Activated CD4-positive, alpha-beta T cell treated with anti-CD3 and anti-CD28 coated beads, Interleukin-2, amount 50 U/mL, for 16 hours (primary cell): Measurements from ENCODE around the gene ZNF391.
"Not testable (repeated sequence)": the region's sequence is repeated elsewhere in the genome, so short reads cannot be mapped to it uniquely, and the experiment has no call there.

Experiments used
- DNase-seq: peaks from one replicate; pipeline ENCODE4 v3.0.0-alpha.2; 2020

ZNF391 gene

DNA sequence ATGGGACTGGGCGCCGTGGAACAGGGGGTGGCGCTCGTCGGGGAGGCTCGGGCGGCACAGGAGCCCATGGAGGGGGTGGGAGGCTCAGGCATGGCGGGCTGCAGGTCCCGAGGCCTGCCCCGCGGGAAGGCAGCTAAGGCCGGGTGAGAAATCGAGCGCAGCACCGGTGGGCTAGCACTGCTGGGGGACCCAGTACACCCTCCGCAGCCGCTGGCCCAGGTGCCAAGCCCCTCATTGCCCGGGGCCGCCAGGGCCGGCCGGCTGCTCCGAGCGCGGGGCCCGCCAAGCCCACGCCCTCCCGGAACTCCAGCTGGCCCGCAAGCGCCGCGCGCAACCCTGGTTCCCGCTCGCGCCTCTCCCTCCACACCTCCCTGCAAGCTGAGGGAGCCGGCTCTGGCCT is 36.3 kb downstream of the ZNF391 start:
- not testable (repeated sequence) for DNase-seq

DNA sequence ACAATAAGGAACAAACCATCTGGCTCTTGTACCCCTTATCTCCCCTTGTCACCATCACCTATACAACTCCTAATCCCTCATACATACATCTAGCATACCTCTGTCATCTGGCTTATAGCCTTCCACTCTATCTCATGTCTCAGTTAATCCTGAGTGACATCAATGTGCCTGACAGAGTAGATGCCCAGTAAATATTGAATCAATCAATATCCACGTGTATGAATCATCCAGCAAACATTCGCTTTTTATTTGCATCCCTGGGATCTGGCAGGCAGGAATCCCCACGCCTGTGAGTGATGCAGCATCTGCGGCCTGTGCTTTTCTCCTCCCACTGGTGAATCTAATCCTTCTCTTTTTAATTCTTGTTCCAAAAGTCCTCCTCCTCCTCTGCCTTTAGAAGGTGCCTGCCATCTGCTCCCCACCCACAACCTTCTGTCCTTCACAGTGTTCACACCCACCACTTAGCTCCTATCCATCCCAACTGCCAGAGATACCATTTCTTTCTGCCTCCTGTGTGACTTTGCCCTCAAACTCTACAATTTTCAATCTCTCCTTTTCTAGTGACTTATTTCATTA is 37.6 kb downstream of the ZNF391 start:
- no peak for DNase-seq

DNA sequence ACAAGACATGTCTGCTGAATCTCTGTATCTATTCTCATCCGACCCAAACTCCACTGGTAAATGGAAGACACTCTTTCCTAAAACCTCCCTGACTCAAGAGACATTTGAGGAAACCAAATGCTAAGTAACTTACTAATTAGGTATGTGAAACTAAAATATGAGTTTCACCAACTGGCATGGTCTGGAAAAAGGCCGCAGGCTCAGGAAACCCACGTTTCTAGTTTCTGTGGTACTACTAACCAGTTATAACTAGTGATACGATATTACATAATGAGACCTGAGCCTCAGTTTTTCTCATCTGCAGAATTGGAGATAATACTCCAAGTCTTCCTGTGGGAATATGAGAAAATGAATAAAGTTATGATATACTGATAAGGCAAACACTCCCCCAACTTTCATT is 39.9 kb downstream of the ZNF391 start:
- DNase-seq = no peak

DNA sequence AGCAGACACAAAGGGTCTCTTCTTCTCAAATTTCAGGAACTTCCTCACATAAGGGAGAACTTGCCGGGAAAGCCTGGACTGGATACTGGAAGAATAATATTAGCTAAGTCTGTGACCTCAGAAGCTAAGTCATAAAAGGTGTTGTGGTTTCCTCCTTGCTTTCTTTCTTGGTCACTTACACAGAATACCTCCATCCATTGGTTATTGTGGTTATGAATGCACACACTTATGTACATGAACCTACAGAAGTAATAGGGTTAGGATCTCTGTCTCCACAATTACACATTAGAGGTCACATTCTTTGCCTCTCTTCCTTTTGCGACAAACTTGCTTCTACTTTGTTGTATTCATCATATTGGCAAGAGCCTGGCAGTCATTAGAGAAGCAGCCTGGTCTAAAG is 40.4 kb downstream of the ZNF391 start:
- no peak for DNase-seq

DNA sequence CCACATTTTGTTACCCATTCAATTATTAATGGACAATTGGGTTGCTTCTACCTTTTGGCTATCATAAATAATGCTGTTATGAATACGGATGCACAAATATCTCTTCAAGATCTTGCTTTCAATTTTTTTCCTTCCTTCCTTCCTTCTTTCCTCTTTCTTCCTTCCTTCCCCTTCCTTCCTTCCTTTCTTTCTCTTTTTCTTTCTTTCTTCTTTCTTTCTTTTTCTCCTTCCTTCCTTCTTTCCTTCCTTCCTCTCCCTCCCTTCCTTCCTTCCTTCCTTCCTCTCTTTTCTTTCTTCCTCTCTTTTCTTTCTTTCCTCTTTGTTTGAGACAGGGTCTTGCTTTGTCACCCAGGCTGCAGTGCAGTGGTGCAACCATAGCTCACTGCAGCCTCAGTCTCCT is 45.2 kb downstream of the ZNF391 start:
- no peak for DNase-seq

DNA sequence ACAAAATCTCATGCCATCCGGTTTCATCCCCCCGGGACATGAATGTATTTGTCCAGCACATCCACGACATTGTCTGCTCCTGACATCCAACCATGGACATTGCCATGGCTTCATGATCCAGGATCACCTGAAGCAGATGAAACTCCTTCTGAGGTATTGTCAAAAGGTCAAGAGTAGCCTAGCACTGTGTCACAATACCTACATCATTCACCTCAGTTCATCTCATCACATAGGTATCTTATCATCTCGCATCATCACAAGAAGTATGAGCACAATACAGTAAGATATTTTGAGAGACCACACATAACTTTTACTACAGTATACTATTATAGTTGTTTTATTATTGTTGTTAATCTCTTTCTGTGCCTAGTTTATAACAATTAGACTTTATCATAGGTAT is 50.8 kb downstream of the ZNF391 start:
- DNase-seq = no peak

DNA sequence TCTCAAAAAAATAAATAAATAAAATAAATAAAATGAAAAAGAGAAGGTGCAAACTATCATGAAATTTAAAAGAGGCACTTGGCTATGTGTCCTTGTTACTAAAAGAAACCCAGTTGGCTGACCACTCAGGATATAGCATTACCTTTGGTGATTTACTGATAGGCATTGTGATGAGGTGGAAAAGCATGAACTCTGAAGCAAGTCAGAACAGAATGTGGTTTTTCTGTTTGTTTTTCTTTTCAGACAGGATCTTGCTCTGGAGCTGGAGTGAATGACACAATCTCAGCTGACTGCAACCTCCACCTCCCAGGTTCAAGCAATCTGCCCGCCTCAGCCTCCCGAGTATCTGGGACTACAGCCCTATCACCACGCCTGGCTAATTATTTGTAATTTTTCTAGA is 52.4 kb downstream of the ZNF391 start:
- no peak for DNase-seq

DNA sequence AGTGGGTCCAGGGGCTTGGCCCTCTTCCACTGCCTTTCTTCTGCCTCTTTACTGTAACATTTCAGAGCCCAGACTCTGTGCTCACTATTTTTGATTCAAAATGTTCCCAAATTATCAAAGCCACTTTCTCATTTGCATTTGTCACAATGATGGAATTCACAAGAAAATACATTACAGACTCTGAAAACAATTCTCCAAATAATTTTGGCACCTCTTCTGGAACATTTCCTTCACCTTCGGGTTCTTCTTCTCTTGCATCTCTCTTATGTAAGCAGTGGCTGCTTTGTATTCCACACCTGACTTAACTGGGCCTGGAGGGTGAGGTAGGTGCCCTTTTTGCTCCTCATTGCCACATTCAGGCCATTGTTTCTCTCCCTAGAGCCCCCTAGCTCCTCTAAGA is 54.4 kb downstream of the ZNF391 start:
- no peak for DNase-seq

DNA sequence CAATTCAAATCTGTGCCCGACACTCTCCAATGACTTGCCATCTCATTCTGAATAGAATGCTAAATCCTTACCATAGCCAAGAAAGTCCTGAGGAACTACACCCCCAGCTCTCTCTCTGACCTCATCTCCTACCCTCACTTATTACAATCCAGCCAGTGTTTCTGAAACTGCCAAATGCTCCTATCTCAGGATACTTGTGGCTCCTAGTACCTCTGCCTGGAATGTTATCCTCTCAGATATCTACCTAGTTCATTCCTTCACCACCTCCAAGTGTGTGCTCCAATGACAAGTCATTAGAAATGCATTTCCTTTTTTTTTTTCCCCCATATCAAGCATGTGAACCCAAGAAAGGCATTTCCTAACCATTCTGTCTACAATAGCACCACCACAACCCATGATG is 59.9 kb downstream of the ZNF391 start:
- DNase-seq = no peak

DNA sequence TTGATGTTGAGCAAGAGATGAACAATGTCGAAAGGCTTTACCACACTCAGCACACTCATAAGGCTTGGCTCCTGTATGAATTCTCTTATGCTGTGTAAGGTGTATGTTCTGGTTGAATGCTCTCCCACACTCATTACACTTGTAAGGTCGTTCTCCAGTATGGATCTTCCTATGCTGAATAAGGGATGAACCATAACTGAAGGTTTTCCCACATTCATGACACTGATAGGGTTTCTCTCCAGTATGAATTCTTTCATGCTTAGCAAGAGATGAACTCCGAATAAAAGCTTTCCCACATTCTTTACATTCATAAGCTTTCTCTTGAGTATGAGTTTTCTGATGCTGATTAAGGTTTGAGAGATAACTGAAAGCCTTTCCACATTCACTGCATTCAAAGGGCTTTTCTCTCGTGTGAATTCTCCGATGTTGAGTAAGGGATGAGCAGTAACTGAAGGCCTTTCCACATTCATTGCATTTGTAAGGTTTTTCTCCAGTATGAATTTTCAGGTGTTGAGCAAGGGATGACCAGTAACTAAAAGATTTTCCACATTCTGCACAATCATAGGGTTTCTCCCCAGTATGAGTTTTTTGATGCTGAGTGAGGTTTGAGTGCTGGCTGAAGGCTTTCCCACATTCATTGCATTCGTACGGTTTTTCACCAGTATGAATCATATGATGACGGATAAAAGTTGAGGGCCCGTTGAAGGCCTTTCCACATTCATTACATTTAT is 63.3 kb downstream of the ZNF391 start:
- no peak for DNase-seq

DNA sequence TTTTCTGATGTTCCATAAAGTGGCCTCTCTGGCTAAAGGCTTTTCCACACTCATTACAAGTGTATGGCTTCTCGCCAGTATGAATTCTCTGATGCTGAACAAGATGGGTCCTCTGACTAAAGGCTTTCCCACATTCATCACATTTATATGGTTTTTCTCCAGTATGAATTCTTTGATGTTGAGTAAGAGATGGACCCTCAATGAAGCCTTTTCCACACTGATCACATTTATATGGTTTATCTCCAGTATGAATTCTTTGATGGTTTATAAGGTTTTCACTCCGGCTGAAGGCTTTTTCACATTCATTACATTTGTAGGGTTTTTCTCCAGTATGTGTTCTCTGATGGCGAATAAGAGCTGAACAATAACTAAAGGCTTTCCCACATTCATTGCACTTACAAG is 63.9 kb downstream of the ZNF391 start:
- DNase-seq = no peak
